GM12878 (cell line): ENCODE measurements around the gene BACE2. TPM values are rescaled to one million over a fixed set of nuclear protein-coding genes. Genes with fewer than 3 reads are reported as not detected.

Source experiments
- CHD1 ChIP-seq: IDR thresholded peaks from 2 replicates; pipeline ENCODE4 v1.6.1; 2012; ENCODE audit warnings: low read depth, low read length, improper control_type of control experiment
- JUND ChIP-seq: IDR thresholded peaks from 2 replicates; pipeline ENCODE4 v1.6.1; 2012; ENCODE audit warnings: low read depth, mild to moderate bottlenecking, low read length, improper control_type of control experiment, moderate library complexity
- LARP7 ChIP-seq: fragments of 450-650 bp; IDR thresholded peaks from 2 replicates; pipeline ENCODE4 v1.6.1; 2017; ENCODE audit warnings: mild to moderate bottlenecking
- NFXL1 ChIP-seq: fragments of 450-650 bp; IDR thresholded peaks from 2 replicates; pipeline ENCODE4 v1.6.1; 2017; ENCODE audit warnings: antibody characterized with exemption, mild to moderate bottlenecking, borderline replicate concordance
- NFYA ChIP-seq: IDR thresholded peaks from 2 replicates; pipeline ENCODE4 v1.6.1; 2011; ENCODE audit warnings: low read depth, mild to moderate bottlenecking, low read length, improper control_type of control experiment, borderline replicate concordance
- NR2C1 ChIP-seq: fragments of 450-650 bp; IDR thresholded peaks from 2 replicates; pipeline ENCODE4 v1.6.1; 2017; ENCODE audit warnings: antibody characterized with exemption, mild to moderate bottlenecking, moderate library complexity
- RAD21 ChIP-seq: IDR thresholded peaks from 2 replicates; pipeline ENCODE4 v1.6.1; 2011; ENCODE audit warnings: mild to moderate bottlenecking, low read depth, low read length, moderate library complexity; ENCODE audit not compliant: insufficient read depth
- RCOR1 ChIP-seq: conservative IDR thresholded peaks from 2 replicates; pipeline ENCODE4 v1.6.1; 2012; ENCODE audit warnings: low read depth, low read length, improper control_type of control experiment
- SMC3 ChIP-seq: IDR thresholded peaks from 2 replicates; pipeline ENCODE4 v1.6.1; 2011; ENCODE audit warnings: low read length, improper control_type of control experiment, borderline replicate concordance
- TAF1 ChIP-seq: IDR thresholded peaks from 2 replicates; pipeline ENCODE4 v1.6.1; 2011; ENCODE audit warnings: mild to moderate bottlenecking, low read depth, low read length, borderline replicate concordance
- TCF3 ChIP-seq: IDR thresholded peaks from 2 replicates; pipeline ENCODE4 v1.6.1; 2012; ENCODE audit warnings: low read depth, mild to moderate bottlenecking, low read length, borderline replicate concordance; ENCODE audit not compliant: insufficient read depth
- ZBED1 ChIP-seq: IDR thresholded peaks from 2 replicates; pipeline ENCODE4 v1.6.1; 2016; ENCODE audit warnings: borderline replicate concordance
- ZNF24 ChIP-seq: fragments of 450-650 bp; IDR thresholded peaks from 2 replicates; pipeline ENCODE4 v1.6.1; 2017; ENCODE audit warnings: antibody characterized with exemption, mild to moderate bottlenecking
- ZSCAN29 ChIP-seq: fragments of 450-650 bp; IDR thresholded peaks from 2 replicates; pipeline ENCODE4 v1.6.1; 2017; ENCODE audit warnings: mild to moderate bottlenecking, moderate library complexity
- polyA plus RNA-seq, 11 experiments: library from polyadenylated mRNA; depleted of rRNA in 4 of 11; unstranded in 6 of 11; stranded (reverse) in 5 of 11; fragments of >200 nt; fragmentation: Nextera tagmentation in 4 of 11; fragmentation: Illumina TruSeq in 1 of 11; extraction: Ambion mirVana in 4 of 11; extraction: Trizol in 1 of 11; gene quantifications; 1 replicate in 1 of 11; 2 replicates in 10 of 11; pipeline versions ENCODE4 v1.2.1 to v1.2.3, GENCODE V29; 2011 to 2016; ENCODE audit warnings: inconsistent platforms in 2 of 11, missing spikeins in 2 of 11, low read depth in 1 of 11
- total RNA-seq, 4 experiments: library from RNA; depleted of rRNA in 3 of 4; stranded (reverse); fragments of >200 nt in 3 of 4; fragmentation: Illumina TruSeq in 1 of 4; extraction: Trizol in 1 of 4; gene quantifications; 2 replicates each; pipeline versions ENCODE4 v1.2.1 to v1.2.3, GENCODE V29; 2013 to 2021
- TF ChIP-seq, protein P1 (sequence below): fragments of 450-650 bp; IDR thresholded peaks from 2 replicates; pipeline ENCODE4 v1.6.1; 2016; ENCODE audit warnings: mild to moderate bottlenecking
- TF ChIP-seq, protein P2 (sequence below): fragments of 450-650 bp; IDR thresholded peaks from 2 replicates; pipeline ENCODE4 v1.6.1; 2014; ENCODE audit warnings: mild to moderate bottlenecking

BACE2 gene
- total and polyA plus RNA-seq, 10 of the 15 experiments (the other 5 are each of a cell fraction or from before 2014, with no cell fraction given), result 0.04 to 0.69 (median 0.18) TPM; not detected in 5

DNA sequence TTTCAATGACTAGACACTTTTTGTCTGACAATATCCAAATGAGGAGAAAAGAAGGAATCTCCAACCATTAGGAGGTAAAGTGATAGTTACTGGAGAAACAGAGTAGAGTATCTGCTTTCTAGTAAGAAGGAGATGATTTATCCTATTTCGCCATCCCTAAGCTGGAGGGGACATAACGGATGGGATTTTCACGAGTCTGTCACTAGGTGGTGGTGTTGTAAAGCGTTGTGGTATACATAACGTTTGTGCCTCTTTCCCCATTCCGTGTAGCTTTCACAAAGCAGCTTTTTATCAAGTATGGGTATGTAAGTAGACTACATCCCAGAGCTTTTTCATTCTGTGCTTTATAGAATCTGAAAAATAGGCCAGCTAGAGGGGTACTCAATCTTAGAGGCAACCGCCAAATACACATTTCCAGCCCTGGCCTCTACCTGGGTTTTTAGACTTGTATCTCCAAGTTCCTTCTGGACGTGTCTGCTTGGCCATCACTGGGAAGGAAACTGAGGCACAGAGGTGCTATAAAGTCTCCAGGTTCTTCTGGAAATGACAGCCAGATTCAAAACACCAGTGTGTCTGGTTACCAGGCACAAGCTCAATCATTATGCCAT is 115.4 kb downstream of the BACE2 start (continued):
- TF ChIP-seq RAD21 (peak; percentile 93), ZBED1 (no peak), NR2C1 (no peak), NFYA (no peak), CHD1 (no peak), SMC3 (peak; percentile 90), TCF3 (no peak), NFXL1 (no peak), TAF1 (no peak), LARP7 (no peak), RCOR1 (no peak), ZNF24 (no peak), JUND (no peak), ZSCAN29 (no peak)
- TF ChIP-seq, protein P1, sequence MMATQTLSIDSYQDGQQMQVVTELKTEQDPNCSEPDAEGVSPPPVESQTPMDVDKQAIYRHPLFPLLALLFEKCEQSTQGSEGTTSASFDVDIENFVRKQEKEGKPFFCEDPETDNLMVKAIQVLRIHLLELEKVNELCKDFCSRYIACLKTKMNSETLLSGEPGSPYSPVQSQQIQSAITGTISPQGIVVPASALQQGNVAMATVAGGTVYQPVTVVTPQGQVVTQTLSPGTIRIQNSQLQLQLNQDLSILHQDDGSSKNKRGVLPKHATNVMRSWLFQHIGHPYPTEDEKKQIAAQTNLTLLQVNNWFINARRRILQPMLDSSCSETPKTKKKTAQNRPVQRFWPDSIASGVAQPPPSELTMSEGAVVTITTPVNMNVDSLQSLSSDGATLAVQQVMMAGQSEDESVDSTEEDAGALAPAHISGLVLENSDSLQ, result no peak
- TF ChIP-seq, protein P2, sequence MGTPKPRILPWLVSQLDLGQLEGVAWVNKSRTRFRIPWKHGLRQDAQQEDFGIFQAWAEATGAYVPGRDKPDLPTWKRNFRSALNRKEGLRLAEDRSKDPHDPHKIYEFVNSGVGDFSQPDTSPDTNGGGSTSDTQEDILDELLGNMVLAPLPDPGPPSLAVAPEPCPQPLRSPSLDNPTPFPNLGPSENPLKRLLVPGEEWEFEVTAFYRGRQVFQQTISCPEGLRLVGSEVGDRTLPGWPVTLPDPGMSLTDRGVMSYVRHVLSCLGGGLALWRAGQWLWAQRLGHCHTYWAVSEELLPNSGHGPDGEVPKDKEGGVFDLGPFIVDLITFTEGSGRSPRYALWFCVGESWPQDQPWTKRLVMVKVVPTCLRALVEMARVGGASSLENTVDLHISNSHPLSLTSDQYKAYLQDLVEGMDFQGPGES, result no peak
